Endothelial cell of umbilical vein (primary cell): Measurements from ENCODE around the gene FIGNL2. TPM values are rescaled to one million over a fixed set of nuclear protein-coding genes. Genes with fewer than 3 reads are reported as not detected.
"Not testable (repeated sequence)": the region's sequence is repeated elsewhere in the genome, so short reads cannot be mapped to it uniquely, and the experiment has no call there.

Experiments
- BruUV-seq: library from RNA; stranded (reverse); fragments of 400-500 nt; replicated peaks from 2 replicates; lab custom pipeline; 2021; lab: Mats Ljungman, UMichigan
- CTCF ChIA-PET: fragments of 300-600, 350-600 bp; sonication (Branson Sonifier 250); formaldehyde crosslinking; loops from one replicate; lab custom pipeline; 2021; ENCODE audit warnings: antibody characterized with exemption, inconsistent platforms; lab: Charles Lee
- POLR2A ChIA-PET: fragments of 300-600, 350-600 bp; sonication (Branson Sonifier 250); formaldehyde crosslinking; loops from one replicate; lab custom pipeline; 2021; ENCODE audit warnings: antibody characterized with exemption, inconsistent platforms; lab: Charles Lee
- DNase-seq: peaks from one replicate; pipeline ENCODE4 v3.0.0-alpha.2; 2011; ENCODE audit warnings: low read depth, low spot score
- FAIRE-seq: peaks from 2 replicates; lab custom pipeline; 2011; peaks lifted over from hg19 to GRCh38; lab: Jason Lieb, UNC
- H2AFZ ChIP-seq: 2 replicates; pipeline ENCODE4 v1.6.0; 2012; ENCODE audit warnings: low read depth, low read length, control low read depth, inconsistent platforms
- H3K27ac ChIP-seq: 2 replicates; pipeline ENCODE4 v1.5.1; 2011; ENCODE audit warnings: low read depth, mild to moderate bottlenecking, control low read depth, low read length, moderate library complexity; ENCODE audit not compliant: insufficient read depth
- H3K27me3 ChIP-seq, 2 experiments: 2 replicates each; pipeline versions ENCODE4 v1.6.0 to v1.6.1; 2011; ENCODE audit warnings: low read length in 2 of 2, mixed read lengths in 1 of 2; ENCODE audit not compliant: control insufficient read depth in 2 of 2, insufficient read depth in 2 of 2
- H3K36me3 ChIP-seq, 2 experiments: 2 replicates in 1 of 2; 3 replicates in 1 of 2; pipeline ENCODE4 v1.5.1; 2011; ENCODE audit warnings: low read length in 2 of 2, mild to moderate bottlenecking in 1 of 2, moderate library complexity in 1 of 2; ENCODE audit not compliant: control insufficient read depth in 2 of 2, insufficient read depth in 2 of 2; ENCODE audit errors: extremely low read depth in 1 of 2
- H3K4me1 ChIP-seq: 3 replicates; pipeline ENCODE4 v1.5.1; 2011; ENCODE audit warnings: mild to moderate bottlenecking, low read length; ENCODE audit not compliant: control insufficient read depth, insufficient read depth; ENCODE audit errors: extremely low read depth
- H3K4me2 ChIP-seq: 2 replicates; pipeline ENCODE4 v1.6.1; 2011; ENCODE audit warnings: low read length, control low read depth, mixed read lengths; ENCODE audit not compliant: insufficient read depth
- H3K4me3 ChIP-seq, 3 experiments: fragments of 200-600 bp in 1 of 3; sonication (generic), shearing (Covaris generic) in 1 of 3; replicated peaks in 1 of 3; 2 replicates each; pipeline ENCODE4 v1.5.1; 2011 to 2016; ENCODE audit warnings: control low read depth in 3 of 3, low read length in 3 of 3, mild to moderate bottlenecking in 2 of 3, inconsistent platforms in 1 of 3, low read depth in 1 of 3, moderate library complexity in 1 of 3; ENCODE audit not compliant: insufficient read depth in 1 of 3
- H3K79me2 ChIP-seq: 2 replicates; pipeline ENCODE4 v1.6.0; 2012; ENCODE audit warnings: low read length, inconsistent platforms; ENCODE audit not compliant: control insufficient read depth, insufficient read depth
- H3K9ac ChIP-seq: replicated peaks from 2 replicates; pipeline ENCODE3; 2011; ENCODE audit warnings: low read length, control low read depth; ENCODE audit not compliant: insufficient read depth; ENCODE audit errors: extremely low read depth
- H3K9me1 ChIP-seq: replicated peaks from 3 replicates; pipeline ENCODE4 v1.6.0; 2011; ENCODE audit warnings: mild to moderate bottlenecking, low read length; ENCODE audit not compliant: control insufficient read depth, insufficient read depth; ENCODE audit errors: extremely low read depth
- H3K9me3 ChIP-seq: replicated peaks from 2 replicates; pipeline ENCODE4 v1.5.1; 2012; ENCODE audit warnings: low read length, inconsistent platforms; ENCODE audit not compliant: control insufficient read depth, insufficient read depth
- H4K20me1 ChIP-seq: replicated peaks from 2 replicates; pipeline ENCODE3; 2011; ENCODE audit warnings: mild to moderate bottlenecking, low read length; ENCODE audit not compliant: control insufficient read depth, insufficient read depth; ENCODE audit errors: extremely low read depth
- CTCF ChIP-seq, 2 donors: IDR thresholded peaks; 1 replicate in 1 of 2; 2 replicates in 1 of 2; pipeline ENCODE4 v1.5.1; 2011; ENCODE audit warnings: low read length in 2 of 2, mild to moderate bottlenecking in 2 of 2, moderate library complexity in 2 of 2, control low read depth in 1 of 2, inconsistent platforms in 1 of 2, low read depth in 1 of 2; ENCODE audit not compliant: insufficient read depth in 1 of 2; ENCODE audit errors: extremely low read depth in 1 of 2
- GATA2 ChIP-seq: IDR thresholded peaks from 2 replicates; pipeline ENCODE4 v1.7.0; 2011; ENCODE audit warnings: low read depth, mild to moderate bottlenecking, moderate library complexity, mixed read lengths, low read length; ENCODE audit not compliant: insufficient read length, insufficient read depth
- JUN ChIP-seq: IDR thresholded peaks from 2 replicates; pipeline ENCODE4 v1.6.1; 2011; ENCODE audit warnings: borderline replicate concordance, low read depth; ENCODE audit not compliant: insufficient read length, insufficient read depth
- MYC ChIP-seq: IDR thresholded peaks from one replicate; pipeline ENCODE4 v1.6.1; 2011; ENCODE audit warnings: mild to moderate bottlenecking, low read depth, low read length
- POLR2AphosphoS5 ChIP-seq: IDR thresholded peaks from 2 replicates; pipeline ENCODE4 v1.6.1; 2012; ENCODE audit warnings: low read depth, mild to moderate bottlenecking, control low read depth, low read length, moderate library complexity; ENCODE audit not compliant: insufficient read depth
- dilution Hi-C: fragments of 300-500 bp; cut with MboI; formaldehyde crosslinking; loops from one replicate; pipeline ENCODE4 v1.15.0; 2019; ENCODE audit warnings: low sequenced_read_pairs; ENCODE audit not compliant: extremely low pct_ligation_motif_present
- intact Hi-C: fragments of 100-400 bp; cut with micrococcal nuclease; formaldehyde crosslinking; loops from one replicate; pipeline ENCODE4 v1.10.0; 2022
- polyA plus RNA-seq, 4 experiments: library from polyadenylated mRNA; depleted of rRNA in 3 of 4; stranded (reverse) in 3 of 4; unstranded in 1 of 4; fragments of >200 nt; gene quantifications; 2 replicates each; pipeline versions ENCODE4 v1.2.1 to v1.2.3, GENCODE V29; 2011 to 2012; ENCODE audit warnings: missing spikeins in 1 of 4
- total RNA-seq: library from RNA; stranded (reverse); gene quantifications from 2 replicates; pipeline ENCODE4 v1.2.3, GENCODE V29; 2021

FIGNL2 gene
- total and polyA plus RNA-seq, 2 donors (not counting 3 experiments of a cell fraction or from before 2014, with no cell fraction given): 1.4 to 2.4 TPM

- dilution Hi-C loops: no loop called here
- Histone ChIP-seq H4K20me1 (no peaks in the 10 kb centered on the region), H3K36me3 (peaks cover 2 to 3% of the 10 kb centered on the region in 2 experiments), H3K79me2 (no peaks in the 10 kb centered on the region), H3K9me3 (no peaks in the 10 kb centered on the region), H3K27ac (no peak overlapping the region), H2AFZ (no peak overlapping the region), H3K9me1 (no peaks in the 10 kb centered on the region), H3K27me3 (no peaks in the 10 kb centered on the region), H3K4me3 (no peak overlapping the region), H3K9ac (no peak overlapping the region), H3K4me2 (no peak overlapping the region), H3K4me1 (no peaks in the 10 kb centered on the region)
- CTCF ChIA-PET: interaction anchor here (1.4 to 2.1 kb wide), 2 partner anchors 13 to 23 kb away, joined by 3 to 6 read pairs; no protein-coding TSS in a partner anchor
- no peak for DNase-seq
- BruUV-seq: no TSS peak
- TF ChIP-seq POLR2AphosphoS5: no peak
- no peak for TF ChIP-seq MYC
- TF ChIP-seq CTCF (IDR thresholded peaks at IDR 0.05; ENCODE audit: extremely low read depth in 1 of 2, insufficient read depth in 1 of 2, low read depth in 1 of 2, low read length in 2 of 2): no peak
- no peak for TF ChIP-seq GATA2
- no peak for TF ChIP-seq JUN
- POLR2A ChIA-PET: no interaction called here
- no peak for FAIRE-seq
- intact Hi-C loops: no loop called here
These were observed 47.5 kb downstream of the FIGNL2 start for GRCh38 chr12:51801027-51801426.

DNA sequence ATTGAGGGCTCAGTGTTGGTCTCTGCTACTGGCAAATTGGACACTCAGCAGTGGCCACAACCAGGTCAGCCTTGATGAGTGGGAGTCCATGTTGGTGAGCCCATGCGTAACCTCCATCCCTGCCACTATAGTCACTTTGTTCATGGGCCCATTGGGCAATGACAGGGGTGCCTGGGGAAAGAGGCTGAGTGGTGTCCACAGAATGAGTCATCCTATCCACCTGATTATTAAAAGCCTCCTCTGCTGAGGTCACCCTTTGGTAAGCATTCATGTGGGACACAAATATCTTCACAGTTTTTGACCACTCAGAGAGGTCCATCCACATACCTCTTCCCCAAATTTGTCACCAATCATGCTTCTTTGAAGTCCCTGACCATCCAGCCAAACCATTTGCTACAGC lies 50.0 kb downstream of the FIGNL2 start:
- no peak overlapping the region for H3K27ac ChIP-seq
- no peaks in the 10 kb centered on the region for H3K27me3 ChIP-seq
- intact Hi-C loops (no loop called here), dilution Hi-C loops (no loop called here)
- no TSS peak for BruUV-seq
- no peaks in the 10 kb centered on the region for H4K20me1 ChIP-seq
- POLR2A ChIA-PET: no interaction called here
- H3K4me2 ChIP-seq: no peak overlapping the region
- CTCF ChIA-PET: no interaction called here
- no peaks in the 10 kb centered on the region for H3K9me1 ChIP-seq
- no peak for TF ChIP-seq GATA2
- DNase-seq (no peak), FAIRE-seq (no peak)
- no peaks in the 10 kb centered on the region for H3K79me2 ChIP-seq
- no peaks in the 10 kb centered on the region for H3K9me3 ChIP-seq
- H3K36me3 ChIP-seq: peaks cover 6 to 8% of the 10 kb centered on the region in 2 experiments
- no peak overlapping the region for H3K4me3 ChIP-seq
- no peak overlapping the region for H2AFZ ChIP-seq
- no peaks in the 10 kb centered on the region for H3K4me1 ChIP-seq
- no peak overlapping the region for H3K9ac ChIP-seq

GRCh38 chr12:51798051-51798450 lies 50.5 kb downstream of the FIGNL2 start:
- H3K4me2 ChIP-seq, DNase-seq, FAIRE-seq, POLR2A ChIA-PET, dilution Hi-C loops, H3K4me3 ChIP-seq, H2AFZ ChIP-seq, H3K27me3 ChIP-seq, H3K9me1 ChIP-seq, H4K20me1 ChIP-seq, H3K9me3 ChIP-seq, BruUV-seq, H3K79me2 ChIP-seq, intact Hi-C loops, H3K27ac ChIP-seq, CTCF ChIA-PET, H3K4me1 ChIP-seq, H3K9ac ChIP-seq: not testable (repeated sequence)
- H3K36me3 ChIP-seq: peaks cover 6 to 10% of the 10 kb centered on the region in 2 experiments
